ENCODE results near the gene MRGPRD.

GRCh38 chr11:68989936-68990606 lies 9.3 kb upstream of the MRGPRD start:
- TF ChIP-seq, protein P1, sequence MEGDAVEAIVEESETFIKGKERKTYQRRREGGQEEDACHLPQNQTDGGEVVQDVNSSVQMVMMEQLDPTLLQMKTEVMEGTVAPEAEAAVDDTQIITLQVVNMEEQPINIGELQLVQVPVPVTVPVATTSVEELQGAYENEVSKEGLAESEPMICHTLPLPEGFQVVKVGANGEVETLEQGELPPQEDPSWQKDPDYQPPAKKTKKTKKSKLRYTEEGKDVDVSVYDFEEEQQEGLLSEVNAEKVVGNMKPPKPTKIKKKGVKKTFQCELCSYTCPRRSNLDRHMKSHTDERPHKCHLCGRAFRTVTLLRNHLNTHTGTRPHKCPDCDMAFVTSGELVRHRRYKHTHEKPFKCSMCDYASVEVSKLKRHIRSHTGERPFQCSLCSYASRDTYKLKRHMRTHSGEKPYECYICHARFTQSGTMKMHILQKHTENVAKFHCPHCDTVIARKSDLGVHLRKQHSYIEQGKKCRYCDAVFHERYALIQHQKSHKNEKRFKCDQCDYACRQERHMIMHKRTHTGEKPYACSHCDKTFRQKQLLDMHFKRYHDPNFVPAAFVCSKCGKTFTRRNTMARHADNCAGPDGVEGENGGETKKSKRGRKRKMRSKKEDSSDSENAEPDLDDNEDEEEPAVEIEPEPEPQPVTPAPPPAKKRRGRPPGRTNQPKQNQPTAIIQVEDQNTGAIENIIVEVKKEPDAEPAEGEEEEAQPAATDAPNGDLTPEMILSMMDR (IDR thresholded peaks at IDR 0.05) = no peak
- no peak for TF ChIP-seq POLR2A (IDR thresholded peaks at IDR 0.05)
- no peak for TF ChIP-seq EP300 (IDR thresholded peaks at IDR 0.05)
- TF ChIP-seq POLR2AphosphoS5 (IDR thresholded peaks at IDR 0.05) = no peak
